NB4 (cell line): ENCODE data around the gene EID3.

Experiments
- DNase-seq: peaks from one replicate; pipeline ENCODE4 v3.0.0; 2010; ENCODE audit warnings: low read depth
- H3K4me3 ChIP-seq: one replicate; pipeline ENCODE4 v1.5.1; 2011; ENCODE audit warnings: mild to moderate bottlenecking, low read depth, low read length, moderate library complexity
- CTCF ChIP-seq: IDR thresholded peaks from one replicate; pipeline ENCODE4 v1.5.1; 2012; ENCODE audit warnings: low read depth, low read length
- MAX ChIP-seq: IDR thresholded peaks from 2 replicates; pipeline ENCODE4 v1.6.1; 2011; ENCODE audit warnings: low read depth, low read length
- MYC ChIP-seq: IDR thresholded peaks from 2 replicates; pipeline ENCODE4 v1.6.1; 2011; ENCODE audit warnings: low read depth, low read length
- POLR2A ChIP-seq: IDR thresholded peaks from 2 replicates; pipeline ENCODE4 v1.6.1; 2011; ENCODE audit warnings: mild to moderate bottlenecking; ENCODE audit not compliant: insufficient read length; ENCODE audit errors: extremely low read depth

EID3 gene

GRCh38 chr12:104347374-104348075 lies 44.0 kb downstream of the EID3 start:
- DNase-seq = no peak
- no peak overlapping the region for H3K4me3 ChIP-seq
- no peak for TF ChIP-seq MAX
- TF ChIP-seq POLR2A = no peak
- no peak for TF ChIP-seq CTCF
- TF ChIP-seq MYC = no peak

- no peak for TF ChIP-seq MAX
- TF ChIP-seq CTCF = no peak
- TF ChIP-seq MYC = no peak
- no peak for TF ChIP-seq POLR2A
- H3K4me3 ChIP-seq = no peak overlapping the region
- no peak for DNase-seq
Measured at GRCh38 chr12:104348283-104348993, 44.9 kb downstream of the EID3 start.

GRCh38 chr12:104348994-104349494 lies 45.5 kb downstream of the EID3 start:
- TF ChIP-seq MYC = no peak
- TF ChIP-seq MAX = no peak
- TF ChIP-seq CTCF = no peak
- TF ChIP-seq POLR2A = no peak
- H3K4me3 ChIP-seq = no peak overlapping the region
- DNase-seq = no peak

- TF ChIP-seq MYC (no peak), MAX (no peak), CTCF (no peak)
- DNase-seq = no peak
Measured at GRCh38 chr12:104350211-104351056, 46.9 kb downstream of the EID3 start.

GRCh38 chr12:104351057-104351983 lies 47.8 kb downstream of the EID3 start:
- DNase-seq = no peak
- TF ChIP-seq MAX (no peak), POLR2A (no peak), CTCF (no peak), MYC (no peak)
- no peak overlapping the region for H3K4me3 ChIP-seq

More at GRCh38 chr12:104350211-104351056, 46.9 kb downstream of the EID3 start:
- H3K4me3 ChIP-seq = no peak overlapping the region
